Measurements from ENCODE around the gene PLCE1.

GRCh38 chr10:93995182-93995581 lies 1.5 kb downstream of the PLCE1 start:
- TF ChIP-seq BHLHE40 (IDR thresholded peaks at IDR 0.05; ENCODE audit: borderline replicate concordance) (no peak), FOXA1 (IDR thresholded peaks at IDR 0.05) (no peak), ELF4 (IDR thresholded peaks at IDR 0.05) (no peak), SP1 (IDR thresholded peaks at IDR 0.05) (no peak), SUZ12 (IDR thresholded peaks at IDR 0.05) (no peak), ARNT (IDR thresholded peaks at IDR 0.05) (no peak), PKNOX1 (IDR thresholded peaks at IDR 0.05) (no peak), CTBP1 (IDR thresholded peaks at IDR 0.05; ENCODE audit: borderline replicate concordance) (no peak), NFRKB (IDR thresholded peaks at IDR 0.05) (no peak), TARDBP (IDR thresholded peaks at IDR 0.05) (no peak), HDGF (IDR thresholded peaks at IDR 0.05; ENCODE audit: borderline replicate concordance) (no peak), LEF1 (IDR thresholded peaks at IDR 0.05; ENCODE audit: borderline replicate concordance) (no peak)

Data from HEK293T (cell line).